ENCODE measurements around the gene KIN.
"Not testable (repeated sequence)": the region's sequence is repeated elsewhere in the genome, so short reads cannot be mapped to it uniquely, and the experiment has no call there.

Gene KIN

DNA sequence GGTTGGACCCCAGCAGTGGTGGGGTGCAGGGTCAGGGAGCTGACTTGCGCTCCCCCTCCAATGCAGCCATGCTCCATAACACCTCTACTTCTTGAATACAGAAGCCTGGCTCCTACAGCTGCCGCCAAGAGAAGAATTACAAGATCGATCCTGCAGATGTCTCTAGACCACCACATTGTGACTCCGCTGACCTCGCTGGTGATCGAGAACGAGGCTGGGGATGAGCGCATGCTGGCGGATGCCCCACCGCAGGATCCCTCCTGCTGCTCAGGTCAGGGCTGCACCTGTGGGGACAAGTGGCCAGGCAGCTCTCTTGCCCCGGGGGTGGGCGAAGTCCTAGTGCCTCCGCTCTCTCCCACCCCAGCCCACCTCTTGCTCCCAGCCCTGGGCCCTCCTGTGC is 53.0 kb downstream of the KIN start:
- DNase-seq (ENCODE audit: low read depth) = no peak

DNA sequence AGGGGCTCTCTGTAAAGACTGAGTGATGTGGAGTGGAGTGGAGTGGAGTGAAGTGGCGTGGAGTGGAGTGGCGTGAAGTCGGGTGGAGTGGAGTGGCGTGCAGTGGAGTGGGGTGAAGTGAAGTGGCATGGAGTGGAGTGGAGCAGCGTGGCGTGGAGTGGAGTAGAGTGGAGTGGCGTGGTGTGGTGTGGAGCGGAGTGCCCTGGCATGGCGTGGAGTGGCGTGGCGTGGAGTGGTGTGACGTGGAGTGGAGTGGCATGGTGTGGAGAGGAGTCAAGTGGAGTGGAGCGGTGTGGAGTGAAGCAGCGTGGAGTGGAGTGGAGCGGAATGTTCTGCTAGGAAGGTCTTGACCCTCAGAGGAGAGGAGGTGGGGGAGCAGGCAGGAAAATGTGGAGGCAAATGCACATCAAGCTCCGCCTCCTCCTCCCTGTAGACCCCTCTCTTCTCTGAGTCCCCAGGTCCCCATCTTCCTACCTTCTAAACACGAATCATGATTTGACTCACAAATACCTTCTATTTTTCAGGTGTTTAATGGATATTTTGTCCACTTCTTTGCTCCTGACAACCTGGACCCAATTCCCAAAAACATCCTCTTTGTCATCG is 64.8 kb downstream of the KIN start:
- no peak for DNase-seq (ENCODE audit: low read depth)

DNA sequence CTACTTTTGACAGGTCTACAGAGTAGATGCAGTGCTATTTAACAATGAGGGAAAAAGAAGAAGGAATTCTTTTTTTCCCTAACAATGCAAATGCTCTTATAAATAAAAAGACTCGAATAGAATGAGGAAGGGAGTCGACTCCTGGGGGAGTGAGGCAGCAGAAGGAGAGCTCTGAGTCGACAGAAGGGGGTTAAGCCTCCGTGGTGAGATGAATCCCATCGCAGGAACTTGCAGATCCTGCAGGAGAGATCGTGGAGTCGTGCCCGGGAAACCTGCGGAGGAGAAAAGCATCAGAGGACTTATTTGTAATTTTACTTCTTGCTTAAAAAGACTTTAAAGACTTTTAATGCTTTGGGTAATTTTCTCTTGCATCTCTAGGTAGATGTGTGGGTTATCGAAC is 67.3 kb downstream of the KIN start:
- no peak for DNase-seq (ENCODE audit: low read depth)

DNA sequence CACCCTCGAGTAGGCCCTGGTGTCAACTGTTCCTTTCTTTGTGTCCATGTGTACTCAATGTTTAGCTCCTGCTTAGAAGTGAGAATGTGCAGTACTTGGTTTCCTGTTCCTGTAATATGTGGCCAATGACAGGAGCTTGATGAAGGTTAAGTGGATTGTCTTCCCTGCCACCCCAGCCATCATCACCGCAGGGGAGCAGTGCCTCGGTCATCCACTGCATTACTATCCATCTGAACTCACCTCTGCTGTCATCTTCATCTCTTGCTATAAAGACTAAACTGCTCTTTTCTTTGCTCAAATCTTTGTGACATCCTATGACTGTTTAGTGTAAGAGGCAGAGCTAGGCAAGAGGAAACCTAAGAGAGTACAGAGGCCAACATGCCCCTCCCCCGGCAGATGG is 69.1 kb downstream of the KIN start:
- DNase-seq (ENCODE audit: low read depth) = no peak

DNA sequence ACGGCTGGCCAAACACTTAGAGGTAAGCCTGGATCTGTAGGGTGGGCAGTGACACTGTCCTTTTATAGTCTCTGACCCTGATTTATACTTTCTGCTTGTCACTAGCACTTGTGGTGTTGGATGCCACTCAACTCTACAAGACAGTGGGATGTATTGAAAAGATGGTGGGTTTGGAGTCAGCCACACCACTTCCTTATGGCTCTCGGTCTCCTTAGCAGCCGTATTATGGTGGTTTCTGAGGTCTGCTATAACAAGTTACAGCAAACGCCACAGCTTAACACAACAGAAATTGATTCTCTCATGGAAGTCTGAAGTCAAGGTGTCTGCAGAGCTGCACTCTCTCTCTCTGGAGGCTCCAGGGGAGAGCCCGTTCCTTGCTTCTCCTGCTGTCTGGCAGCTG is 70.0 kb downstream of the KIN start:
- no peak for DNase-seq (ENCODE audit: low read depth)

DNA sequence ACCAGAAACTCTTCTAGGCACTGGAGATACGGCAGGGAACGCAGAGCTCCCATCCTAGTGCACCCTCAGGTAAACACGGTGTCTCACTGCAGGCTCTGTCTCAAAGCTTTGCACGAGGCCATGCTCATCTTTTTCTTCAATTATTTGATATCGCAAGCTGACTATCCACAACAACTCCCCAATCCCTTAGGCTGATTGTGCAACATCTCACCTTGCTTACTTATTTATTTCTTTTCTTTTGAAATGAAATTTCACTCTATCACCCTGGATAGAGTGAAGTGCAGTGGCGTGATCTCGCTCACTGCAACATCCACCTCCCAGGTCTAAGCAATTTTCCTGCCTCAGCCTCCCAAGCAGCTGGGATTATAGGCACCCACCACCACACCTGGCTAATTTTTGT is 72.3 kb downstream of the KIN start:
- no peak for DNase-seq (ENCODE audit: low read depth)

DNA sequence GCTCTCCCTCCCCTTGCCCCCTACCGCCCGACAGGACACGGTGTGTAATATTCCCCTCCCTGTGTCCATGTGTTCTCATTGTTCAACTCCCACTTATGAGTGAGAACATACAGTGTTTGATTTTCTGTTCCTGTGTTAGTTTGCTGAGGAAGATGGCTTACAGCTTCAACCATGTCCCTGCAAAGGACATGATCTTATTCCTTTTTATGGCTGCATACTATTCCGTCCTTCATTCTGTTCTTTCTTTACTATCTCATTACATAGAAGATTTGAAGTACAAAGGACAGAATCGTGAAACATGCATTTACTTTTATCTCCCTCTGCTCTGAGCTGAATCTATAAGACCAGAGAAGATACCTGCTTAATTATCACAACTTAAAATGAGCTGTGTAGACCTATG is 76.7 kb downstream of the KIN start:
- DNase-seq (ENCODE audit: low read depth) = not testable (repeated sequence)

DNA sequence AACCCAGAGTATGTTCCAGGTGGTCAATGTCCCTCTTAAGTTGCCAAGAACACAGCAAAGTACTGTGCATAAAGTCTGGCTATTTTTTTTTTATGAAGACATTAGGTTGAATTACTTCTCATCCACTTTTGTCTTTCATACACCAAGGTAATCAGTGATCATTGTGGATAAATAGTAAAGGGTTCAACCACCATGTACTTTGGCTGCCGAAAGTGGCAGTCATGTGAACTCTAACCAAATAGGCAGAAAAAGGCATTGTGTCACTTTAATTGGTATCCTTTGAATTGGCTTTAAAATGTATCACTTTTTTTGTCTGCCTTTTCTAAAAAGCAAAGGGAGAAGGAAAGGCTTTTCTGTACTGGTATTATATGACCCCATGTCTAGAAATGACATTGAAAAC is 77.3 kb downstream of the KIN start:
- DNase-seq (ENCODE audit: low read depth) = no peak

DNA sequence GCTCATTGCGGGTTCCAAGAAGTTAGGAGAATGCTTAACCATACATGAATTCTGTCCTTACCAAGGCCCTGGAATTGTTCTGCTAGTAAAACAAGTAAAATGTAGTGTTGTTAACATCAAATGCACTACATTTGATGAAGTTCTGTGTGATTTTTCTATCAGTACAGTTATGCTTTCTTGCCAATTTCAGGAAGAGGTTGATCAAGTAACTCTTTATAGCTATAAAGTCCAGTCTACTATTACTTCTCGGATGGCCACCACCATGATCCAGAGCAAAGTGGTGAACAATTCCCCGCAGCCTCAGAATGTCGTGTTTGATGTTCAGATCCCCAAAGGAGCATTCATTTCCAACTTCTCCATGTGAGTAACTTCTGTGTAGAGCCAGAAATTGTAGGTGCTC is 79.0 kb downstream of the KIN start:
- DNase-seq (ENCODE audit: low read depth) = no peak

DNA sequence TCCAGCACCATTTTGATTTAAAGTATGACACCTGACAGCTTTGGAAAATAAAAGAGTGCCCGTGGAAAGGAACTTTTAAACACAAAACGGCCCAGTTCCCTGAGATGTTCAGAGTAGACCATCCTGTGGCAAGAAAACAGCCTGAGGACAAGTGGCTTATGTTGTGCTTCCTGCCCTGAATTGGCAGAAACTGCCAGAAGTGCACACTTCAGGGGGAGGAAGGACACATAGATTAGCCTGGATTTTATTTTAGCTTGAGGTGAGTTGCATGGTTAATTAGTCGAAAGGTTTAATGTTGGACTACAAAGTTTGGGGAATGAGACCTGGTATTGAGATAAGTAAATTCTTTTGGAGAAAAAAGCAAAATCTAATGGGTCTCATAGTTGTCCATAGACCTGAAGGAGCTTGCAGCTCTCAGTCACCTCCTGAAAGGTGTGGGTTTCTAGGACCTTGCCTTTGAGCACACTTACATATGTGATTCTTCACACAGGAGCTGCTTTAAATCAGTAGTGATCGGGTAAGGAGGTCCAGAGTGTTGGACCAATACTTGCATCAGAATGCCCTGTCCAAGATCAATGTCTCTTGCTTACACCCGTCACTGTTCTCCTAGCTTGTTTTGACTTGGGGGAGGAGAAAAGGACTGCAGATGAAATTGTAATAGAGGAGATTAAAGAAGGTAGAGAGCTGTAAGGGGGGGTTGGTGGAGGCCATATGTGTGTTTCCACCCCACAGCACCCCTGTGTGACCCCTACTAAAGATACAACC is 79.8 kb downstream of the KIN start:
- DNase-seq (ENCODE audit: low read depth) = no peak

DNA sequence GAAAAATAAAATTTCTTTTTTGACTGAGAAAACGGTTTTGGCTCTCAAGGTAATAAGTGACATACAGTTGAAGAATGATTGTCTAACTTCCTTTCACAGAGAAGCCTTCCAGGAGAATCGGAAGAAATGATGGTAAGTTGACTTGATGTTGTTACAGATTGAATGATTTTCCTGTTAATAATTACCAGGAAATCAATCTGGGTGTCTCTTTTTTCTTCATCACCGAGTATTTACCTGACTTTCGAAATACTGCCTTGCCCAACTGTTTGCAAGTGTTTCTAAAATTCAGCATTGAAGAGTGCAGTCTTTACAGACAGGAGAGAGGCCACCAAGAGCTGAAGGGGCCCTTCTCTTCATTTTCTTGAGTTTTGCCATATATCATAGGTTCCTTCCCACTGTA is 80.7 kb downstream of the KIN start:
- no peak for DNase-seq (ENCODE audit: low read depth)

DNA sequence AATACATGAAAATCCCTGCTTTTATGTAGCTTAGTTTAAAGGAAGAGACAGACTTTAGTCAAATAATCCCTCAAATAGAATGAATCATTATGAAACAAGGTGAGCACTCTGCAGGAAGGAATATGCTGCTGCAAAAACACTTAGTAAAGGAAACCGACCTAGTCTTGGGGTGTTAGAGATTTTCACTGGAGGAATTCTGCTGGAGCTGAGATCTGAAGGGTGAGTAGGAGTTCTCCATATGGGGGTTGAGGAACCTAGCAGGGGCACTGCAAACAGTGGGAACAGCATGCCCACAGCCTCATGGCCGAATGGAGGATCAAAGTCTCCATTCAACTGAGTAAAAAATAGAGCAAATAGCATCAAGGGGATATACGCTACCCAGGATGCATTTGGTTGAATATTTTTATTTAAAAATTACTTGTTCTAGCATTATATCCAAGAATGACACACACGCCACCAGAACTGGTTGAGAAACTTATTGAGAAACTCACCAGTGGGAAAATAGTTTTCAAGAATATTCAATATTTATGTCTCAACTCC is 81.2 kb downstream of the KIN start:
- no peak for DNase-seq (ENCODE audit: low read depth)

DNA sequence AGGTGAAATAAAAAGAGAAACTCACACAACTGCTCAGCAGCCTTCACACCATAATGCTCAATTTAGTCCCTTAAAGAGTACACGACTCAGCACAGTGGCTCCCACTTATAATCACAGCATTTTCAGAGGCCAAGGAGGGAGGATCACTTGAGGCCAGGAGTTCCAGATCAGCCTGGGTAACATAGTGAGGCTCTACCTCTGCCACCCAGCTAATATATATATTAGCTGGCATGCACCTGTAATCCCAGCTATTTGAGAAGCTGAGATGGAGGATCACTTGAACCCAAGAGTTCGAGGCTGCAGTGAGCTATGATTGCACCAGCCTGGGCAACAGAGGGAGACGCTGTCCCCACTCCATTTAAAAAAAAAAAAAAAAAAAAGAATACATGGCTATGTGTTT is 82.5 kb downstream of the KIN start:
- no peak for DNase-seq (ENCODE audit: low read depth)

DNA sequence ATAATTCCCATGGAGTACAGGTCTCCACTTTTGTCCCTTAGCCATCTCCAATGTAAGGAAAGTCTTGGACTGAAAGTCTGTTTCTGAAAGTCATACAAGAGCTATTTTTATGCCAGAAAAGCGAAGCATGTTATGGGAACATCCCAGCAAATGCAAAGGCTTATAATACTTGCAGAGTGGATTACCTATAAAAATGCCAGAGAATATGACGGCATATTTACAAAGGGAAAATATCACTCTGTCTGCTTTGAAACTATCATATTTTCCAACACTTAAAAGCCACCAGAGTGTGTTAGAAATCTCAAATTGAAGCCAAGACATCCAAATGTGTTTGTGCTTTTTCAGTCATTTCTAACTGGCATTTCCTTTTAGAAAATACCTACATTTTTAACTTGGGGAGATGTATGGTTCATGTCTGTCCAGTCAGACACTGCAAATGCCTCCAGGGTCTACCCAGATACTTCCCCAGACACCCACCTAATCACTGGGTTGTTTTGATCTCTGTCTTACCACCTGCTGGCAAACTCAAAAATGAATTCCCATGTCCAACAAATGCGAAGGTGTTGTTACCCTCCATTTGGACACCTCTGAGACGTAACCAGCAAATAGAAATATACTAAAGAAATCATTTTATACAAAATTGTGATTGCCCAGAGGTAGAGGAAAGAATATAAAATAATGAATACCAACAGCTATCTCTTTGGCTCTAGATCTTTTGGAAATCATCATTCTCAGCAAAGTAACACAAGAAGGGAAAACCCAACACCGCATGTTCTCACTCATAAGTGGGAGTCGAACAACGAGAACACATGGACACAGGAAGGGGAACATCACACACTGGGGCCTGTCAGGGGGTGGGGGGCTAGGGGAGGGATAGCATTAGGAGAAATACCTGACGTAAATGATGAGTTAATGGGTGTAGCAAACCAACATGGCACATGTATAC is 83.4 kb downstream of the KIN start:
- DNase-seq (ENCODE audit: low read depth) = no peak

DNA sequence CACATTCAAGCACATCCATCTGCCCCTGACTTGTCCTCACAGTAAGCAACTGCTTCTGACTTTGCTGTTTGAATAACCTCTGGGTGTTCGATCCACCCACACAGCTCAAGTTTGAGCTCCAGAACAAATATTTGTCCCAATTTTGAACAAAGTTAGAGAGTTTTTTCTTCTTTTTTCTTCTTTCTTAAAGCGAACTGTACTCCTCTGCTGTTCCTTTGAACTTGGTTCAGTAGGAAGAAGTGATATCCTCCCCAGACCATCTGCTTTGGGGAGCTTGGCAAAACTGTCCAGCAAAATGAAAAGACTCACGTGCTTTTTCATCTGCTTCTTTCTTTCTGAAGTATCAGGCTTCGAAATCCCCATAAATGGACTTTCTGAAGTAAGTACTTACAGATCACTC is 84.7 kb downstream of the KIN start, which contains the start of gene ITIH2:
ITIH2 (plus strand) TSS at position 177 of the 400 bp plus-strand sequence; CDS start at position 296, 119 bp downstream.
- no peak for DNase-seq (ENCODE audit: low read depth)

DNA sequence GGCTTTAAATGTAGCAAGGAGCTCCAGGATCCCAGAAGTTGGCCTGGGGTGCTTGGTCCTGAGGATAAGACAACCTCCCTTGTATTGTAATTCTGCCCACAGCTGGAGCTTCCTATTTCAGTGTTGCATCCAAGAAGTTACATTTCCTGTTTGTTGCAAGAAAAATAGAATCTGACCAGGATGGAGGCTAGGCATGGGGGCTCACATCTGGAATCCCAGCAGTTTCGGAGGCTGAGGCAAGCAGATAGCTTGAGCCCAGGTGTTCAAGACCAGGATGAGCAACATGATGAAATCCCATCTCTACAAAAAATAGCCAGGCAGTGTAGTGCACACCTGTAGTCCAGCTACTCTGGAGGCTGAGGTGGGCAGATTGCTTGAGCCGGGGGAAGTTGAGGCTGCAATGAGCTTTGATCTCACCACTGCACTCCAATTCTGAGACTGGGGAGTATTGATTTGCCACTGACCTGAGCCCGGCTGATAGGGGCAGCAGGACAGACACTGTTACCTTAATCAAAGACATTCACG is 85.4 kb downstream of the KIN start:
- DNase-seq (ENCODE audit: low read depth) = no peak

DNA sequence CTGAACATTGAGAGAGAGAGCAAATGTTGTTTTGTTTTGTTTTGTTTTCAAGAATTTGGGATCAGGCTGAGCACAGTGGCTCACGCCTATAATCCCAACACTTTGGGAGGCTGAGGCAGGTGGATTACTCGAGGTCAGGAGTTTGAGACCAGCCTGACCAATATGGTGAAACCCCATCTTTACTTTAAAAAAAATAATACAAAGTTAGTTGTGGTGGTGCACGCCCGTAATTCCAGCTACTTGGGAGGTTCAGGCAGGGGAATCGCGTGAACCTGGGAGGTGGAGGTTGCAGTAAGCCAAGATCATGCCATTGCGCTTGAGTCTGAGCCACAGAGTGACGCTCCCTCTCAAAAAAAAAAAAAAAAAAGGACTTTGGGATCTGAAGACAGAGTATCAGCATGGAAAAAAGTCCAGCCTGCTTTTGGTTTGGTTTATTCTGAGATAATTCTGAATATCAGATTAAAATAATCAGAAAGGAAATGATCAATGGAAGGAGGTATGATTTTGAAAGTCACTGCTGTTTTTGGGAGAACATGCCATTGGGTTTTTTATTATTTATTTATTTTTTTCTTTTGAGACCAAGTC is 86.5 kb downstream of the KIN start:
- DNase-seq (ENCODE audit: low read depth) = no peak

Measured in stimulated activated CD8-positive, alpha-beta memory T cell treated with anti-CD3 and anti-CD28 coated beads, Interleukin-15, amount 100 ng/mL, for 24 hours (primary cell).